PC-3 (cell line): ENCODE results near the gene HSD17B14.

Experiments used
- CTCF ChIP-seq: fragments of 300-600 bp; sonication (generic); conservative IDR thresholded peaks from 2 replicates; pipeline ENCODE4 v1.5.1; 2017; ENCODE audit warnings: antibody characterized with exemption, low read depth, mild to moderate bottlenecking, low read length
- EZH2 ChIP-seq: fragments of 300-600 bp; sonication (generic); IDR thresholded peaks from one replicate; pipeline ENCODE4 v1.6.1; 2017; ENCODE audit warnings: antibody characterized with exemption, mild to moderate bottlenecking, low read length; ENCODE audit not compliant: unreplicated experiment

- TF ChIP-seq CTCF: no peak
- no peak for TF ChIP-seq EZH2
Measured at GRCh38 chr19:48858984-48859710, 22.9 kb upstream of the HSD17B14 start.
